GM12875 (cell line): ENCODE results near the gene OR6X1.
A peak's percentile ranks its signal among the peaks of the same experiment; 100 is the strongest.
"Not testable (repeated sequence)": the region's sequence is repeated elsewhere in the genome, so short reads cannot be mapped to it uniquely, and the experiment has no call there.

ENCODE experiments used
- H3K4me3 ChIP-seq: one replicate; pipeline ENCODE4 v1.5.1; 2011; ENCODE audit warnings: low read depth, low read length, control low read depth
- CTCF ChIP-seq: IDR thresholded peaks from 2 replicates; pipeline ENCODE4 v1.5.1; 2011; ENCODE audit warnings: low read depth, mild to moderate bottlenecking, control low read depth, inconsistent platforms, low read length, moderate library complexity, borderline replicate concordance; ENCODE audit not compliant: insufficient read depth

OR6X1 gene

DNA sequence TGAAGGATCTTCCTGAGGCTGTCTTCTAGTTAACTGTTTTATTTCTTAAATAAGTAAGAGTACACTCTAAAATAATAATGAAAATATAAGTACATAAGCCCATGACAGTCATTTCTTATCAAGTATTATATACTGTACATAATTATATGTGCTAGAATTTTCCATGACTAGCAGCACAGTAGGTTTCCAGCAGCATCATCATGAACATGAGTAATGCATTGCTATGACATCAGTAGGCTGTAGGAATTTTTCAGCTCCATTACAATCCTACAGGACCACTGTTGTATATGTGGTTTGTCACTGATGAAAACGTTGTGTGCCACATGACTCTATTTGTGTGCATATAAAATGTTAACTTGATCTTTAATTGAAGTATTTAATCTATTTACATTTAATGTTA is 34.9 kb downstream of the OR6X1 start:
- H3K4me3 ChIP-seq = no peak overlapping the region
- TF ChIP-seq CTCF = no peak

DNA sequence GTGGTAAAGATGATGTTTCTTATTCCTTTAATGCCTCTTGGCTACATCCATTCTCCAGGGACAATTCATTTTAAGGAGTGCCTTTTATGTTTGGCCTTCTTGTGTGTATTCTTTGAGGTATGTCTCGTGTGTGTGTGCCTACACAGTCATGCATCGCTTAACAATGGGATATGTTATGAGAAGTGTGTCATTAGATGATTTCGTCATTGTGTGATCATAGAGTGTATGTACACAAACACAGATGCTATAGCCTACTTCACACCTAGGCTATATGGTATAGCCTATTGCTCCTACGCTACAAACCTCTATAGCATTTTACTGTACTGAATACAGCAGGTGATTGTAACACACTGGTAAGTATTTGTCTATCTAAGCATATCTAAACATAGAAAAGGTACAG is 35.8 kb downstream of the OR6X1 start:
- TF ChIP-seq CTCF = no peak
- no peak overlapping the region for H3K4me3 ChIP-seq

GRCh38 chr11:123718063-123718462 is 36.3 kb downstream of the OR6X1 start:
- H3K4me3 ChIP-seq = no peak overlapping the region
- no peak for TF ChIP-seq CTCF

DNA sequence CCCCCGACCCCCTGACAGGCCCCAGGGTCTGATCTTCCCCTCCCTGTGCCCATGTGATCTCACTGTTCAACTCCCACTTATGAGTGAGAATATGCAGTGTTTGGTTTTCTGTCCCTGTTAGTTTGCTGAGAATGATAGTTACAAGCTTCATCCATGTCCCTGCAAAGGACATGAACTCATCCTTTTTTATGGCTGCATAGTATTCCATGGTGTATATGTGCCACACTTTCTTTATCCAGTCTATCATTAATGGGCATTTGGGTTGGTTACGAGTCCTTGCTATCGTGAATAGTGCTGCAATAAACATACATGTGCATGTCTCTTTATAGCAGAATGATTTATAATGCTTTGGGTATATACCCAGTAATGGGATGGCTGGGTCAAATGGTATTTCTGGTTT is 41.7 kb downstream of the OR6X1 start:
- not testable (repeated sequence) for H3K4me3 ChIP-seq

DNA sequence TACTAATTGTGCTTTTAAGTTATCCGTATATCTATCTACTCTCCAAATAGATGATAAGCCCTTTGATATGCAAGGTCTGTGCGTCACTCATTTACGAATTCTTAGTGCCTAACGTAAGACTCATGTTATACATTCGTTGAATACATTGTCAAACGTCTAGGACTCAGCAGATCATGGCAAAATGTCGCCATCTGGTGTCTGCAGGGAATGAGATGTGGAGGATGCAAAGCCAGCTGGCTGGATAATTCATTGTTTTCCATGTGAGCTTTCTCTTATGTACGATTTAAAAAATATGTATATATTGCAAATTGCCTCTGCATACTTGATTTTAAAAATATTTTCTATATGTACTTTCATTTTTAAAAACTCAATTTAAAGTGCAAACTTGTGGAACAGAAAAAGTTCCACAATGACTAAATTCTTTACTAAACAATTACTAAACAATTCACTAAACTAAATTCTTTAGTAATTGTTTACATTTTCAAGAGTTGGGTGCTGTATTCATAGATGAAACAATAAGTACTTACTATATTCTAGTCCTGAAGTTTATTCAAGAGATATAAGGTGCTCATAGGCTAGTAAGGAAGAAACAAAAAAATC is 46.6 kb downstream of the OR6X1 start:
- no peak overlapping the region for H3K4me3 ChIP-seq
- TF ChIP-seq CTCF = peak; percentile 63; the same call in 1 of the 2 replicates

DNA sequence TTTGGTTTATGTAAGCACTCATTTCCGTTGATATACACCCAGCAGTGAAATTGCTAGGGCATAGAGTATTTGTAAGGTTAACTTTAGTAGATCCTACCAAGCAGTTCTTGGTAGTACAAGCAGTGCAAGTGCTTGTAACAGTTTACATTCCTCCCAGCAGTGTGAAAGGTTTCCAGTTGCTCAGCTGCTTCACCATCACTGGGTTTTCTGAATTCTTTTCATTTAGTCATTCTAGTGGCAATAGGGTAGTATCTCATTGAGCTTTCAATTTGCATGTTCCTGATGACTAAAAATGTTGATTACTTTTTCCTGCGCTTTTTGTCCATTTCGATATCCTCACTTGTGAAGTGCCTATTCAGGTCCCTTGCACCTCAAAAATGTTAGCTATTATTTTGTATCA is 47.1 kb downstream of the OR6X1 start:
- H3K4me3 ChIP-seq = no peak overlapping the region
- no peak for TF ChIP-seq CTCF

DNA sequence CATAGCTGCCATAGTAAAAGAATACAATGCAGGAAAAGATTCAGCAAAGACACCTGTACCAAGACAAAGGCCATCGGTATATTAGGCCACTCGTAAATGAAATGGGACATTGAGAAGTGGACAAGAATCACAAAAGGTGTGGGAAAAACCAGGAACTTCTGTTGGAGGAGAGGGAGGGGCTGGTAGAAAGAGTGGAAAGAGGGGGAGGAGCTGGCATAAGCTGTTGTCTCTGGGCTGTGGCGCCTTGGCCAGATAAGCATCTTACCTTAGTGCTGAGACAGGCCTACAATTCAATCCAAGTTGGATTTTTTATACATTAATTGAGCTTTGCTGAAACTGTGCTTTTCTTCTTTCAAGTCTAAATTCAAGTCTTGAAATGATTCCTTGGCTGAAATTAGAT is 50.0 kb downstream of the OR6X1 start:
- H3K4me3 ChIP-seq = no peak overlapping the region
- no peak for TF ChIP-seq CTCF
